NB4 (cell line): Measurements from ENCODE around the gene MAPKAPK3.

Source experiments
- DNase-seq: peaks from one replicate; pipeline ENCODE4 v3.0.0; 2010; ENCODE audit warnings: low read depth
- H3K4me3 ChIP-seq: one replicate; pipeline ENCODE4 v1.5.1; 2011; ENCODE audit warnings: mild to moderate bottlenecking, low read depth, low read length, moderate library complexity
- CTCF ChIP-seq: IDR thresholded peaks from one replicate; pipeline ENCODE4 v1.5.1; 2012; ENCODE audit warnings: low read depth, low read length
- MAX ChIP-seq: IDR thresholded peaks from 2 replicates; pipeline ENCODE4 v1.6.1; 2011; ENCODE audit warnings: low read depth, low read length
- MYC ChIP-seq: IDR thresholded peaks from 2 replicates; pipeline ENCODE4 v1.6.1; 2011; ENCODE audit warnings: low read depth, low read length
- POLR2A ChIP-seq: IDR thresholded peaks from 2 replicates; pipeline ENCODE4 v1.6.1; 2011; ENCODE audit warnings: mild to moderate bottlenecking; ENCODE audit not compliant: insufficient read length; ENCODE audit errors: extremely low read depth

MAPKAPK3 gene

GRCh38 chr3:50605901-50606326 is 11.0 kb upstream of the MAPKAPK3 start:
- no peak for TF ChIP-seq CTCF
- TF ChIP-seq MAX = no peak
- TF ChIP-seq POLR2A = no peak
- TF ChIP-seq MYC = no peak
- no peak for DNase-seq
- H3K4me3 ChIP-seq = no peak overlapping the region

- no peak for TF ChIP-seq MAX
- no peak for TF ChIP-seq CTCF
- no peak for TF ChIP-seq POLR2A
- no peak for TF ChIP-seq MYC
- no peak overlapping the region for H3K4me3 ChIP-seq
- no peak for DNase-seq
Observed at GRCh38 chr3:50606596-50606995, 10.4 kb upstream of the MAPKAPK3 start.

GRCh38 chr3:50607271-50608091 is 9.5 kb upstream of the MAPKAPK3 start:
- no peak for DNase-seq
- TF ChIP-seq CTCF (no peak), MYC (no peak), POLR2A (no peak), MAX (no peak)
- no peak overlapping the region for H3K4me3 ChIP-seq

- TF ChIP-seq POLR2A (no peak), MYC (no peak), CTCF (no peak)
- no peak overlapping the region for H3K4me3 ChIP-seq
- DNase-seq = no peak
Observed at GRCh38 chr3:50608278-50608677, 8.7 kb upstream of the MAPKAPK3 start.

- H3K4me3 ChIP-seq = peak overlapping the region; percentile 94
- DNase-seq = peak; percentile 39
- no peak for TF ChIP-seq MAX
Observed at GRCh38 chr3:50609071-50609762, 7.7 kb upstream of the MAPKAPK3 start.

- TF ChIP-seq MYC = no peak
- no peak for TF ChIP-seq CTCF
- TF ChIP-seq POLR2A = no peak
- no peak for TF ChIP-seq MAX
- H3K4me3 ChIP-seq = peak overlapping the region; percentile 94
- no peak for DNase-seq
Observed at GRCh38 chr3:50609763-50610085, 7.2 kb upstream of the MAPKAPK3 start.
